Activated CD4-positive, alpha-beta memory T cell treated with anti-CD3 and anti-CD28 coated beads for 36 hours (primary cell): Measurements from ENCODE around the gene CHMP4A. TPM values are rescaled to one million over a fixed set of nuclear protein-coding genes. Genes with fewer than 3 reads are reported as not detected.
A peak's percentile ranks its signal among the peaks of the same experiment; 100 is the strongest.
"Not testable (repeated sequence)": the region's sequence is repeated elsewhere in the genome, so short reads cannot be mapped to it uniquely, and the experiment has no call there.

Experiments used
- CTCF ChIA-PET: fragments of 350-600 bp; sonication (Branson Sonifier 250); formaldehyde crosslinking; loops from one replicate; lab custom pipeline; 2021; ENCODE audit warnings: antibody characterized with exemption, inconsistent platforms; lab: Charles Lee
- POLR2A ChIA-PET: fragments of 350-600 bp; sonication (Branson Sonifier 250); formaldehyde crosslinking; loops from one replicate; lab custom pipeline; 2021; ENCODE audit warnings: antibody characterized with exemption; lab: Charles Lee
- DNase-seq: peaks from one replicate; pipeline ENCODE4 v3.0.0-alpha.2; 2020
- H3K27ac Mint-ChIP-seq: one replicate; pipeline ENCODE4 v1.8.0; 2021; ENCODE audit warnings: mixed read lengths
- H3K27me3 Mint-ChIP-seq: one replicate; pipeline ENCODE4 v1.8.0; 2021; ENCODE audit warnings: mixed read lengths
- H3K36me3 Mint-ChIP-seq: one replicate; pipeline ENCODE4 v1.8.0; 2021; ENCODE audit warnings: mixed read lengths
- H3K4me1 Mint-ChIP-seq: one replicate; pipeline ENCODE4 v1.8.0; 2021; ENCODE audit warnings: low read depth, mixed read lengths
- H3K4me3 Mint-ChIP-seq: one replicate; pipeline ENCODE4 v1.8.0; 2021; ENCODE audit warnings: mild to moderate bottlenecking, mixed read lengths
- H3K9me3 Mint-ChIP-seq: one replicate; pipeline ENCODE4 v1.8.0; 2021; ENCODE audit warnings: mixed read lengths
- intact Hi-C: fragments of 100-400 bp; cut with micrococcal nuclease; formaldehyde crosslinking; loops from one replicate; pipeline ENCODE4 v1.15.1; 2023
- total RNA-seq, 2 experiments: library from RNA; stranded (reverse); gene quantifications; one replicate each; pipeline ENCODE4 v1.2.3, GENCODE V29; 2021

CHMP4A gene
- total RNA-seq, 2 experiments from 2014 or later: 79.0 to 84.6 TPM

DNA sequence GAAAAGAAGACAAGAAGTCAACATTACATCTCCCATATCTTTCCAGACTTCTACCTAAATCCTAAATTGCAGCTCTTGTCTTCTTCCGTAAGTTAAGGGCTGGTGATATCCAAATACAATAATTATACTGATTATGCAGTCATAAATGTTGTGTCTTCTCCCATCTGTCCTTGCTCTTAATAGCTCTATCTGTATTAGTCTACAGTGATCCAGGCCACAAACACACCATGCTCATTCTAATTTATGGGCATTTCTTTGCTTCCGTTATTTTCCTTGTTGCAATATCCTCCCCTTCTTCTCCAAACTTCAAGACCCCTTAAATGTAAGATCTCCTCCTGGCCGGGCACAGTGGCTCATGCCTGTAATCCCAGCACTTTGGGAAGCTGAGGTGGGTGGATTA lies 6.2 kb upstream of the CHMP4A start:
- no peak overlapping the region for H3K4me3 Mint-ChIP-seq
- POLR2A ChIA-PET: interaction anchor here (1.7 kb wide), 1 partner anchor 24 kb away, joined by 7 read pairs; the partner anchor contains the start of gene TM9SF1
- intact Hi-C loops: no loop called here
- no peak overlapping the region for H3K27ac Mint-ChIP-seq
- CTCF ChIA-PET: interaction anchor here (0.5 to 1.9 kb wide), 9 partner anchors 9 to 218 kb away, joined by 3 to 9 read pairs (median 4); partner anchors contain the start of genes CIDEB, RABGGTA and TINF2
- no peaks in the 10 kb centered on the region for H3K27me3 Mint-ChIP-seq
- no peaks in the 10 kb centered on the region for H3K9me3 Mint-ChIP-seq
- H3K36me3 Mint-ChIP-seq: peaks cover 7% of the 10 kb centered on the region
- H3K4me1 Mint-ChIP-seq: peaks cover 17% of the 10 kb centered on the region
- DNase-seq: no peak

GRCh38 chr14:24219080-24219479 lies 5.8 kb upstream of the CHMP4A start:
- intact Hi-C loops: no loop called here
- no peak overlapping the region for H3K4me3 Mint-ChIP-seq
- no peak for DNase-seq
- H3K4me1 Mint-ChIP-seq: peaks cover 20% of the 10 kb centered on the region
- CTCF ChIA-PET: interaction anchor here (1.1 to 1.9 kb wide), 6 partner anchors 9 to 89 kb away, joined by 3 to 9 read pairs (median 6); partner anchors contain the start of genes CIDEB, RABGGTA and TINF2
- no peaks in the 10 kb centered on the region for H3K27me3 Mint-ChIP-seq
- peaks cover 5% of the 10 kb centered on the region for H3K36me3 Mint-ChIP-seq
- no peaks in the 10 kb centered on the region for H3K9me3 Mint-ChIP-seq
- POLR2A ChIA-PET: interaction anchor here (1.7 kb wide), 1 partner anchor 24 kb away, joined by 7 read pairs; the partner anchor contains the start of gene TM9SF1
- no peak overlapping the region for H3K27ac Mint-ChIP-seq

DNA sequence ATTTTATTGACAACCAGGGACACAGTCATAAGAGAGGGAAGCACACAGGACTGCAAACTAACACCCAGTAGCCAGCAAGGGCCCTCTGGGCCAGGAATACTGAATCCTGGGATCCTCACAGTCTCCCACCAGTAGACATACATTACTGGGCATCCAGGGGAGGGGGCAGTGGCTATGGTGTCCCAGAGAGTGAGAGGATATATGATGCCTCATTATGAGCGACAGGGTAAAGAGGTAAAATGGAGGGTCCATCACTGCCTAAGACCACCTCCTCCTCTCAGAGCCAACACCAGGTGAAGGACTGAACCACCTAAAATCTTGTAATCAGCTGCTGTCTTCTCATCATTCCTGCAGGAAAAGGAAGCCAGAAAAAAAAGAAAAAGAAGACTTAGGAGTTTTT lies 3.6 kb upstream of the CHMP4A start:
- not testable (repeated sequence) for DNase-seq, H3K27ac Mint-ChIP-seq, H3K27me3 Mint-ChIP-seq, H3K4me3 Mint-ChIP-seq, H3K9me3 Mint-ChIP-seq
- CTCF ChIA-PET: interaction anchor here (0.9 to 4.6 kb wide), 5 partner anchors 8 to 91 kb away, joined by 3 to 39 read pairs (median 21); partner anchors contain the start of genes CIDEB, DHRS1, NOP9 and TINF2
- Mint-ChIP-seq H3K36me3 (peaks cover 13% of the 10 kb centered on the region), H3K4me1 (peaks cover 35% of the 10 kb centered on the region)
- POLR2A ChIA-PET: interaction anchor here (1.6 to 2.6 kb wide), 2 partner anchors 21 to 56 kb away, joined by 4 to 20 read pairs; partner anchors contain the start of genes IRF9 and TM9SF1
- intact Hi-C loops: loop anchor here (1.0 kb wide), 1 partner anchor 80 kb away; no protein-coding TSS in a partner anchor

DNA sequence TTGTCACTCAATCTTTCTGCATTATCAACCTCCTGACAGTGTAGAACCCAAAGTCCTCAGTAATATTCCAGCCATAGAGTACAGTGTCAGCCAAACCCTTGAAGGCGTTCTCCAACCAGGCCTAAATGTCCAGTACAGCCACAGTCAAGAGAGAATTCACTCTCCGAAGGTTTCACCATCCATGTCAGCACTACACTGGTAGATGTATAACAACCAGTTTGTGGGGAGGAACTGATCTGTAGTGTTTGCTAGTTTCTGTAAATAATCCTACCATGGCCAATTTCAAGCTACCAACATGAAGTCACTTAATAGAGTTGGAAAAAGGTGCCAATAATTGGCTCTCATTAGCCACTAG lies 3.0 kb upstream of the CHMP4A start:
- ChIA-PET CTCF (interaction anchor here (0.9 to 4.6 kb wide), 18 partner anchors 8 to 220 kb away, joined by 3 to 39 read pairs (median 6); partner anchors contain the start of genes CIDEB, DHRS1, IRF9 and LTB4R), POLR2A (interaction anchor here (0.6 to 2.6 kb wide), 12 partner anchors 8 to 94 kb away, joined by 3 to 20 read pairs (median 4); partner anchors contain the start of genes DHRS1, GMPR2, IRF9 and LTB4R2)
- intact Hi-C loops: loop anchor here (1.0 kb wide), 1 partner anchor 81 kb away; no protein-coding TSS in a partner anchor
- Mint-ChIP-seq H3K4me1 (peaks cover 41% of the 10 kb centered on the region), H3K27ac (peak overlapping the region; percentile 94), H3K36me3 (peaks cover 18% of the 10 kb centered on the region), H3K4me3 (peak overlapping the region; percentile 84), H3K27me3 (no peaks in the 10 kb centered on the region), H3K9me3 (no peaks in the 10 kb centered on the region)
- DNase-seq: no peak

DNA sequence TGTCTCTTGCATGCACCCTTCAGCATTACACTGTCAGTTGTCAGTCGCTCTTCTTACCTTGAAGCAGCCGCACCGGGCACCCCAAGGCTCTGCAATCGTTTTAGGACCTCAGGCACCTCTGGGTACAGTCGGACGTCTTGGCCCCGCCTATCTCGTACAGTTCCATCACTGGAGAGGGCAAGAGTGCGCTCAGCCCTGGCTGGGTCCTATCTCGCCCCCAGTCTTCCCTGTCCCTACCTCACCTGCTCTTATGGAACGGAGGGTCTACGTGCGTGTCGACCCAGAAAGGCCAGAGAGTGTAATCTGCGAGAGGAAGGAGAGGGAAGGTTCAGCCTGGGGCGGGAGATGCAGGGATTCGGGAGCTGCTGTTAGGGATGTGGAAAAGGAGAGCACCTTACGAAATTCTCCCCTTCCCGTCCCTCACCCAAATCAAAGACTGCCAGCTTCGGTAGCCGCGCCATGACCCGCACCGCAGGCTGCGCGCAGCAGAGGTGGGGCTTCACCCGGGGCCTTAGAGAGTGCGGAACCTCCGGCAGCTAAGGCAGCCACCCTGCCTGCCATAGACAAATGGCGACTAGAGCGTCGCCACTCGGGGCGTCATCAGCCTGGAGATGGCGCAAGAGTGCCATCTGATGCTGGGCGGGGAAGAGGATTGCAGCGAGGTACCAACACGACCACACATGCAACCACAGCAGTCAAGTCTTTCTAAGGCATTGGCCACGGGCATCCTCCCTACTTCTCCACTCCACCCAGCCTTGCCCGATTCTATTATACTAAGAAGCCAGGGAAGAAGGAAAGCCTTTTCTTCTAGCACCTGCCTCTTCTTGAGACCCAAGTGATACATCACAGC lies 2.4 kb upstream of the CHMP4A start, which contains the start of gene MDP1:
TSS of gene MDP1 (minus strand) at position 572 of the 850 bp plus-strand sequence. CDS start at position 461, 111 bp downstream.
- Mint-ChIP-seq H3K4me3 (peak within 1 kb of the TSS; percentile 84), H3K4me1 (peaks cover 41% of the 10 kb centered on the region), H3K27ac (peak within 1 kb of the TSS; percentile 94), H3K9me3 (no peaks in the 10 kb centered on the region), H3K27me3 (no peaks in the 10 kb centered on the region), H3K36me3 (peaks cover 21% of the 10 kb centered on the region)
- intact Hi-C loops: loop anchor here (1.0 kb wide), 1 partner anchor 82 kb away; no protein-coding TSS in a partner anchor
- POLR2A ChIA-PET: interaction anchor here (0.6 to 2.6 kb wide), 16 partner anchors 8 to 110 kb away, joined by 3 to 20 read pairs (median 4); partner anchors contain the start of genes CIDEB, DHRS1, GMPR2 and IPO4
- CTCF ChIA-PET: interaction anchor here (0.7 to 4.6 kb wide), 27 partner anchors 8 to 220 kb away, joined by 3 to 39 read pairs (median 4); partner anchors contain the start of genes CIDEB, DCAF11, DHRS1 and IRF9
- peak; percentile 92 for DNase-seq

- Mint-ChIP-seq H3K27ac (peak overlapping the region; percentile 95), H3K36me3 (peaks cover 36% of the 10 kb centered on the region), H3K4me3 (peak overlapping the region; percentile 84), H3K27me3 (no peaks in the 10 kb centered on the region), H3K4me1 (peaks cover 47% of the 10 kb centered on the region), H3K9me3 (no peaks in the 10 kb centered on the region)
- ChIA-PET CTCF (interaction anchor here (0.6 to 4.6 kb wide), 15 partner anchors 18 to 222 kb away, joined by 3 to 39 read pairs (median 3); partner anchors contain the start of genes CIDEB, IPO4, IRF9 and KHNYN), POLR2A (interaction anchor here (0.6 to 2.6 kb wide), 26 partner anchors 10 to 910 kb away, joined by 3 to 20 read pairs (median 4); partner anchors contain the start of genes CBLN3, DCAF11, EMC9 and GMPR2)
- DNase-seq: no peak
- intact Hi-C loops: loop anchor here (1.0 kb wide), 12 partner anchors 18 to 228 kb away; partner anchors contain the start of genes DCAF11, DHRS1, EMC9 and GMPR2
Observed at GRCh38 chr14:24213866-24214662, 776 bp upstream of the CHMP4A start.

DNA sequence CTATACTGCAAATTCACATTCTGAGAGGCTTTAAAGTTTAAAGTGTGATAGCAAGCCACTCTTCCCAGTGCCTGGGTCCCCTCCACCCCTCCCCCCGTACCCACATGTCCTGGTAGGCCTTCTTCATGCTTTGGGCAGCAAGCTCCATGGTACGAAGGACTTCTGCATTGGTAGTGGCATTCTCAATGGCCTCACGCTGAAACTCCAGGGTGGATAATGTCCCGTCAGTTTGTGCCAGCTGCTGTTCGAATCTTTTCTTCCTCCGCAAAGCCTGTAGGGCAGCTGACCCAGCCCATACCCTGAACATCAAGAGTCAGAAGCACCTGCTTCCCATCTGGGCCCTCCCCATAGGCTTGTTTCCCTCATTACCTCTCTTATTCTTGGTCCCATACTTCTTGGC lies 2.0 kb downstream of the CHMP4A start:
- H3K4me3 Mint-ChIP-seq: peak overlapping the region; percentile 84
- ChIA-PET POLR2A (interaction anchor here (1.4 kb wide), 1 partner anchor 27 kb away, joined by 3 read pairs; no protein-coding TSS in a partner anchor), CTCF (interaction anchor here (0.7 to 1.2 kb wide), 4 partner anchors 16 to 122 kb away, joined by 3 read pairs; partner anchors contain the start of genes IPO4, IRF9 and TM9SF1)
- intact Hi-C loops: no loop called here
- H3K9me3 Mint-ChIP-seq: no peaks in the 10 kb centered on the region
- DNase-seq: no peak
- H3K36me3 Mint-ChIP-seq: peaks cover 50% of the 10 kb centered on the region
- H3K27me3 Mint-ChIP-seq: no peaks in the 10 kb centered on the region
- peaks cover 54% of the 10 kb centered on the region for H3K4me1 Mint-ChIP-seq
- H3K27ac Mint-ChIP-seq: peak overlapping the region; percentile 95

- no peak overlapping the region for H3K4me3 Mint-ChIP-seq
- H3K27ac Mint-ChIP-seq: no peak overlapping the region
- ChIA-PET CTCF (interaction anchor here (1.1 to 2.2 kb wide), 2 partner anchors 8 to 100 kb away, joined by 3 to 8 read pairs; partner anchors contain the start of genes CIDEB and MDP1), POLR2A (interaction anchor here (3.7 kb wide), 1 partner anchor 12 kb away, joined by 14 read pairs; the partner anchor contains the start of gene TM9SF1)
- H3K9me3 Mint-ChIP-seq: peaks cover 6% of the 10 kb centered on the region
- no peak for DNase-seq
- H3K36me3 Mint-ChIP-seq: peaks cover 67% of the 10 kb centered on the region
- H3K4me1 Mint-ChIP-seq: peaks cover 35% of the 10 kb centered on the region
- no peaks in the 10 kb centered on the region for H3K27me3 Mint-ChIP-seq
- intact Hi-C loops: no loop called here
Observed at GRCh38 chr14:24207625-24208024, 5.7 kb downstream of the CHMP4A start.

DNA sequence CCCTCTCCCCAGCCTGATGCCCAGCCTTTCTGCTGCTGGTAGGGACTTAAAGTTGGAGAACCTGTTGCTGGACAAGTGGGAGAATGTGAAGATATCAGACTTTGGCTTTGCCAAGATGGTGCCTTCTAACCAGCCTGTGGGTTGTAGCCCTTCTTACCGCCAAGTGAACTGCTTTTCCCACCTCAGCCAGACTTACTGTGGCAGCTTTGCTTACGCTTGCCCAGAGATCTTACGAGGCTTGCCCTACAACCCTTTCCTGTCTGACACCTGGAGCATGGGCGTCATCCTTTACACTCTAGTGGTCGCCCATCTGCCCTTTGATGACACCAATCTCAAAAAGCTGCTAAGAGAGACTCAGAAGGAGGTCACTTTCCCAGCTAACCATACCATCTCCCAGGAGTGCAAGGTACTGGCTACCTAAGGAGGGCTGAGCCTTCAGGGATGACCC lies 6.2 kb downstream of the CHMP4A start:
- Mint-ChIP-seq H3K4me3 (no peak overlapping the region), H3K27ac (peak overlapping the region; percentile 5), H3K4me1 (peaks cover 31% of the 10 kb centered on the region), H3K9me3 (peaks cover 8% of the 10 kb centered on the region), H3K36me3 (peaks cover 72% of the 10 kb centered on the region), H3K27me3 (no peaks in the 10 kb centered on the region)
- CTCF ChIA-PET: interaction anchor here (1.1 kb wide), 1 partner anchor 8 kb away, joined by 3 read pairs; the partner anchor contains the start of gene MDP1
- intact Hi-C loops: no loop called here
- DNase-seq: no peak
- POLR2A ChIA-PET: interaction anchor here (3.7 kb wide), 1 partner anchor 12 kb away, joined by 14 read pairs; the partner anchor contains the start of gene TM9SF1
